NCI-H510A (cell line): ENCODE results near the gene CALCA.
"Not testable (repeated sequence)": the region's sequence is repeated elsewhere in the genome, so short reads cannot be mapped to it uniquely, and the experiment has no call there.

Source experiments
- DNase-seq: peaks from one replicate; lab custom pipeline; 2025; lab: John Stamatoyannopoulos, UW

CALCA gene, protein sequence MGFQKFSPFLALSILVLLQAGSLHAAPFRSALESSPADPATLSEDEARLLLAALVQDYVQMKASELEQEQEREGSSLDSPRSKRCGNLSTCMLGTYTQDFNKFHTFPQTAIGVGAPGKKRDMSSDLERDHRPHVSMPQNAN

DNA sequence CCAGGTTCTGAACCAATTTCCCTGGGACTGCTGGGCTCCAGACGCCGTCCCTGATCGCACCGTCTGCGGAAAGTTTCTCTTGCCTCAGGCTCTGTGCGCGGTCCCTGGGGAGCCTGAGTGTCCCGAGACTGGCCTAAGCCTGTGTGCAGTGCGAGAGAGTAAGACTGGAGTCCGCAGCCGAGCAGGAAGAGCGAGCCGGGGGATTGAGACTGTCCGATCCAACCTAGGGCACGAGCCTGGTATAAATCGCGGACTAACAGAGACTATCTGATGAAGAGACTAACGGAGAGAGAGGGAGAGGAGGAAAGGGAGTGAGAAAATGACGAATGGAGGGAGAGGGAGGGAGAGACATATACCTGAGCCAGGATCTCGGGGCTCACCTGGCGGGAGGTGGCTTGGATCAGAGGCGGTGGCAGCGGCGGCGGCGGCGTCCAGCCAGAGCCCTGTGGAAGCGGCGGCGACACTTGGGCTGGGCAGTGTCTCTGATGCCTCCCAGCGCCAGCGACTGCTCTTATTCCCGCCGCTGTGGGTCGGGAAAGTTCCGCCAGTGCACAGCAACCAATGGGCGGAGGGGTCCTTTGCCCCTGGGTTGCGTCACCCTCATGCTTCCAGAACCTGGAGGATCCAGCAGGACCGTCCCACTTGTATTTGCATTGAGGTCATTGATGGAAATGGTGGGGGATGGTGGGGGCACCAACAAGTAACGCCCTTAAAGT lies at the start of gene CALCA:
TSS of gene CALCA (minus strand) at position 487 of the 716 bp plus-strand sequence. CDS start 1,159 bp downstream, outside the sequence.
- DNase-seq, result peak; percentile 87

DNA sequence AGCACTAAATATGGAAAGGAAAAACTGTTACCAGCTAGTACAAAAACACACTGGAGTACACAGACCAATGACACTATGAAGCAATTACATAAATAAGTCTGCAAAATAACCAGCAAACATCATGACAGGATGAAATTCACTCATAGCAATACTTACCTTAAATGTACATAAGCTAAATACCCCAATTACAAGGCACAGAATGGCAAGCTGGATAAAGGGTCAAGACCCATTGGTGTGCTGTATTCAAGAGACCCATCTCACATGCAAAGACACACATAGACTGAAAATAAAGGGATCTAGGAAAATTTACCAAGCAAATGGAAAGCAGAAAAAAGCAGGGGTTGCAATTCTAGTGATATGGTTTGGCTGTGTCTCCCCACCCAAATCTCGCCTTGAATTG lies 44.0 kb upstream of the CALCA start:
- no peak for DNase-seq

DNA sequence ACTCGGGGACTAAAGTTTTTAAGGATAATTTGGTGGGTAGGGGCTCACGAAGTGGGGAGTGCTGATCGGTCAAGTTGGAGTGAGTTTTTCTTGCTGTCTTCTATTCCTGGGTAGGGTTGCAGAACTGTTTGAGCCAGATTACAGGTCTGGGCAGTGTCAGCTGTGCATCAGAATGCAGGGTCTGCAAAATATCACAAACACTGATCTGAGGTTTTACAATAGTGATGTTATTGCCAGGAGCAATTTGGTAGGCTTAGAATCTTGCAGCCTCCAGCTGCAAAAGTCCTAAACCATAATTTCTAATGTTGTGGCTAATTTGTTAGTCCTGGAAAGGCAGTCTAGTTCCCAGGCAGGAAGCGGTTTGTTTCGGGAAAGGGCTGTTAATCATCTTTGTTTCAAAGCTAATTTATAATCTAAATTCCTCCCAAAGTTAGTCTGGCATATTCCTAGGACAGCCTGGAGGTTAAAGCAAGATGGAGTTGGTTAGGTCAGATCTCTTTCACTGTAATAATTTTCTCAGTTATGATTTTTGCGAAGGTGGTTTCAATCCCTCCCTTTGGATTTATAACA lies 39.7 kb upstream of the CALCA start:
- DNase-seq, result no peak

DNA sequence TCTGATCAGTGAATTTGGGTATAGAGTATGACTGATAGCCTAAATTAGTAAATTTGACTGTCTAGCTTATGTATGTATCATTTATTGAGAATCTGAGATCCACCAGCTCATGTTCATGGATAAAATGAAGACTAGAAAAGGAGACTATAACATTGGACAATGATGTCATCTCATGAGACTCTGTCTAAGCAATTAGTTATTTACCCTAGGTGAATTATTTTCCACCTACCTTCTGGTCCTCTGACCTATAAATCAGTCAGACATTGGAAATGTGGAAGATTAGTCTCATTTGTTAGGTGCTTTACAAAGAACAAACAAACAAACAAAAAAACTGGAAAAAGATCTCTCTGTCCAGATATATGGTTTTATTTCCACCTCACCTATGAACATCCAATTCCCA lies 38.7 kb upstream of the CALCA start:
- DNase-seq, result no peak

DNA sequence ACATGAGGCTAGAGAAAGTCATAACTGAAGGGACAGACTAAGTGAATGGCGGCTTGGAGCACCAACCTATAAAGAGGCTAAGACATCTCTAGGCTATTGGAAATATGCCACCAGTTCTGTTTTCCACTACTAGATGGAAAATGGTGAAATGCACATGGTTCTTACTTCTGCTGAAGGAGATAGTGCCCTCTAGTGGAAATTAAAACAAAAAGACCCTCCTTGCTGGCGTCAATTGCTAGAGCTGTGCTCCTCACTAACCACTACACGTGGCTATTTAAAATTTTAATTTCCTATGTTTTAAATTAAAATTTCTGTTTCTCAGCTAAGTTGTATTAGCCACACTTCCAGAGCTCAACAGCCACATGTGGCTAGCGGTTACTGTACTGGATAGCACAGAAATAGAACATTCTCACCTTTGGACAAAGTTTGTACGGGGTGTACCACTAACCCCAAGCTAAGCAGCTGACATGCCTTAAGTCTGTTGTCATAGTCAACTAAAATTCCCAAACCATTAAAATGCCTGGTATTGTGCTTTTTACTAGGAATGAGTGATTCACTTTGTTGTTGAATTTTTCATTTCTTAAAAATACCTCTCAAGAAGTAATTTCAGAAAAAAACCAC lies 34.1 kb upstream of the CALCA start:
- no peak for DNase-seq

DNA sequence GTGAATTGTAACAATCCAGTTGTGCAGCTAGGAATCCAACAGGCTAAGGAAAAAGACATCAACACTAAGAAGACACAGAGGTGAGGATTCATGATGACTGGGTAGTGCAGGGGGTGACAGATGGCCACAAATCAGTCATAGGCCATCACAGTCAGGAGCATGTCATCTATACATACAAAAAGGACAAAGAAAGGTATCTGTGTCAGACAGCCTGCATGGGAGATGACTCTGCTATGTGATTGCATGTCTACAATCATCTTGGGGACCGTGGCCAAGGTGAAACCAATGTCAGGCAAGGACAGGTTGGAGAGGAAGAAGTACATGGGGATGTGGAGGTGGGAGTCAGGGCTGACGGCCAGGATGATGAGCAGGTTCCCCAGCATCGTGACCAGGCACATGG lies 16.0 kb upstream of the CALCA start:
- not testable (repeated sequence) for DNase-seq

DNA sequence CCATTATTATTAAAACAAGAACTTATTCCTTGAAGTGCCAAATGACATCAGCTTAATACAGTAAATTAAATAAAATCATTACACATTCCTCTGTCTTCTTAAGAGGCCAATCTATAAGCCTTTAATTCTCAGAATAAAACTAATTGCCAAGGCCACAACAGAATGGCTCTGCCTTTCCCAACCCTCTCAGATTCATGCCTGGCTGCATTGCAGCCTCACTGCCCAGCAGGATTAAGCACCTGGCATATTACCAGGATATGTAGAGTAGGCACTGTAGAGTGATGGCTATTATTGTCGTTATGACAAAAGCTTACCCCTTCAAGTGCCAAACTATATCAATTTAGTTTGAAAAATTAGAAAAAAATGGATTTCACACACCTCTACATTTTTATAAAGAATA lies 9.4 kb upstream of the CALCA start:
- DNase-seq, result no peak

DNA sequence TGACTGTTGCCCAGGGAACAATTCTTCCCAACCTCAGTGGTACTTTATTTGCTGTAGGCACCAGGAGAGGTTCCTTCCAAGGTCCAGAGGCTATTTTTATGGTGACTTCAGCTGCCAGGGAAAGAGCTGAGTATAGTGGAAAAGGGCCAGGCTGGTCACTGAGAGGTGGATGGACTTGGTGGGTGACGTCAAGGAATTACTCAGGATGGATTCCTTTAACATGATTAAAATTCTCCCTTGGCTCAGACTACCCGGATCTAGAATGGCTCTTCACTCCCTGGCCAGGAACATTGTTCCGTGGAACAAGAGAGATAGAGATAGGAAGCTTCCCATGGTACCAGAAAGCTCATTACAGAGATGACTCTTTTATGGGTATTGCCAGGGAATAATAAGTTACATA lies 8.7 kb upstream of the CALCA start:
- DNase-seq, result no peak

DNA sequence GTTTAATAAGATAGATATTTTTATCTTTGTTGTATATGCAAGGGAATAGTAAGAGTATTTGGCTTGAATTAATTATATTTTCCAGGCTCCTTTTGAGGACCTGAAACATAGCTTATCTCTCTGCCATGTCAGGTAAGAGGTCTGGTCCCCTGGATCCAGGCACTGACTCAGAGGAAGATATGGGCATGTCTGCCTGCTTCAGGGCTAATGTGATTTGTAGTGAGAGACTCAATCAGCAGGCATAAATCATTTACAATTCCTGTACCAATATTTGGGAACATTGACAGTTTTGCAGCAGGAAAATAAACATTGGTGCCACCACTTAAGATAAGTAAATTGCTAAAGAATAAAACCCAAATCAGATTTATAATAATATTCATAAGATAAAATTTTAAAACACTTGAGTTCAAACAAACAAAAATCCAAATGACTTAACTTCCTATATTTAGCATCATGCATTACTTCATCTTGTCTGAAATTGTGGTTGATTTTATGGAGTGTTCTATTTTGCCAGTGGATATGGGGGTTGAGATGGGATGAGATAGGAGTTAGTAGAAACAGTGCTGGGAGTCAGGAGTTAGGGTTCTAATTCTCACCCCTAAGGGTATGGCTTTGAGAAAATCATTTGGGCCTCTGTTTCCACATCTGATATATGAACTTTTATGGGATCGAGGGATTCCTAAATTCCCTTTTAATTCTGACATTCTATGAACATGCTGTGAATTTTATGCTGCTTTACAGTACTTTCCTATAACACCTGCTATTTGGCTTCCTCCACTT lies 5.1 kb upstream of the CALCA start:
- DNase-seq, result no peak

DNA sequence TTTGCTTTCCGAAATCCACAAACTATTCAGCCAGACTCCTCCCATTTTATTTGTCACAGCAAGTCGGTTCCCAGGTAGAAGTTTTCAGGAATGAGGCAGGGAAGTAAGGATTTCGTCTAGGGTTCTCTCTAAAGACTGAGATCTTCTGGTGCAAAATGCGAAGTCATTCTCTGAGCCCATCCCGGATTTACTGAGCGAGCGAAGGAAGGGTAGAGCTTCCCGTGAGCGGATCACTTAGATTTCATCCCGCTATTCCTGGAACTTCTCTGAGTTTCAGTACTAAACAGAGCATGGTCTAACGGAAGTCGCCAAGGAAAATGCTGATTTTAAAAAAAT lies 3.1 kb upstream of the CALCA start:
- DNase-seq, result no peak

DNA sequence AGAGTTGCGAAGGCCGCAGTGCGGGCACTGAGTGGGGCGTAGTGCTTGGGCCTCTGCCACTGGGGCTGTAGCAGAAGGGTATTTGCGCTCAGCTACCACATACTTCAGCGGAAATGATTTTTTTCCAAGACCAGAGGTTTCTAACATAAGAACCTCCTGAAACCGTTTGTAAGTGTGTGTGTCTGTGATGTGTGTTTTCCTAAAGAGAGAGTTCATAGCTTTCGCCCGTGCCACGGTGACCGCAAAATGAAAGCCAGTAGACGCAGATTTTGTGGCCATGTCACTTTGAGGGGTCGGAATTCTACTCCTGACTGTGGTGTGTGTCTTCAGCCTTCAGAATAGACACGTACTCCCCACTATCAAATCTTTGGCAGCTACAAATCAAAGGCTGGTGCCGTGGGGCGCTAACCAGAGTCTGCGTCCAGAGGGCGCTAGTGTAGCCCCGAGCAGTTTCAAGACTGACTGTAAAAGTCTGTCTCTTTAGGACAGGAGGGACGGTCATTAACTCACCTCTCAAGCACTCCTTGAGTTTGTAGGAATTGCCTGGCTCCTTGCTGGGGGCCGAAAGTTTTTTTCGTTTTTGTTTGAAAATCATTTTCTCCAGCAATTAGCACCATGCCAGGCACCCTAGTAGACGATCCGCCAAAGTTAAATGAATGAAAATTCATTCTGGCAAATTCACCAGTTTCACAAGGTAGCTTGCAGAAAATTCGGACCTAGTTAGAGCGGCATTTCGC lies 2.5 kb upstream of the CALCA start:
- DNase-seq, result no peak

DNA sequence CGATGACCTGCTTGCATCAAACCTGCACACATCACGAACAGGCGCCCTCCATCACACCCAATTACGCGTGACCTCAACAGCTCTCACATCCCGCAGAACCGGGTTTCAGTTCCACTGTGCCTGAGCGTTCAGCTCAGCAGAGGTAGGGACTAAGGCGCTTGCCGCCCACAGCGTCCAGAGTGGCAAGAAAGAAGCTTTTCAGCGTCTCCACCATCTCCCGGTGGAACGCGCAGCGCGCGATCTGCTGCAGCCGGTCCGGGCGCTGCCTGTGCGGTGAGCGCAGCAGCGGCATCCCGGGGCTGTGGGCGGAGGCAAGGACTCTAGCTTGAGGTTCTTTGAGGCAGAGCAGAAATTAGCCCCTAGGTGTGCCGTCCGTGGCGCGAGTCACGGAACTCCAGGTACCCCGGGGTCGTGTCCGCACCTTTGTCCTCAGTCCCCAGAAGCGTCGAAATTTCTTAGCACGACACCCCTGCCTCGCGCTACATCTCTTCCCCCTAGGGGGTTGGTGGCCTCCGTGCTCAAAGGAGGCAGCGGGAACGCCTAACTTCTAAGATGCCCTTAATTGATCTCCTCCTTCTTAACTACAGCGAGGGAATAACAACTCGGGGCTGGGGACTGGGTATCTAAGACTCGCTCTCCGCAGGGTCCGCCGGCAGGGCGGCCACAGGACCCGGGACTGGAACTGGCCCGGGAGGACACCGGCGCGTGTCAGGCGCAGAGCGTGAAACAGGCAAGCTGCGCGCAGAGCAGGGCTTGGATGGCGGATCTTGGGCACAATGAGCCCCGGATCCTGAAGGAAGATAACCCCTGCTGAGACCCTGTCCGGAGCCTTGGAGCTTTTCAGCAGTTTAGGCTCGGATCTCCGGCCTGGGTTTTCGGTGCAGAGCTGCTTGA lies 1.7 kb upstream of the CALCA start:
- peak; percentile 34 for DNase-seq

DNA sequence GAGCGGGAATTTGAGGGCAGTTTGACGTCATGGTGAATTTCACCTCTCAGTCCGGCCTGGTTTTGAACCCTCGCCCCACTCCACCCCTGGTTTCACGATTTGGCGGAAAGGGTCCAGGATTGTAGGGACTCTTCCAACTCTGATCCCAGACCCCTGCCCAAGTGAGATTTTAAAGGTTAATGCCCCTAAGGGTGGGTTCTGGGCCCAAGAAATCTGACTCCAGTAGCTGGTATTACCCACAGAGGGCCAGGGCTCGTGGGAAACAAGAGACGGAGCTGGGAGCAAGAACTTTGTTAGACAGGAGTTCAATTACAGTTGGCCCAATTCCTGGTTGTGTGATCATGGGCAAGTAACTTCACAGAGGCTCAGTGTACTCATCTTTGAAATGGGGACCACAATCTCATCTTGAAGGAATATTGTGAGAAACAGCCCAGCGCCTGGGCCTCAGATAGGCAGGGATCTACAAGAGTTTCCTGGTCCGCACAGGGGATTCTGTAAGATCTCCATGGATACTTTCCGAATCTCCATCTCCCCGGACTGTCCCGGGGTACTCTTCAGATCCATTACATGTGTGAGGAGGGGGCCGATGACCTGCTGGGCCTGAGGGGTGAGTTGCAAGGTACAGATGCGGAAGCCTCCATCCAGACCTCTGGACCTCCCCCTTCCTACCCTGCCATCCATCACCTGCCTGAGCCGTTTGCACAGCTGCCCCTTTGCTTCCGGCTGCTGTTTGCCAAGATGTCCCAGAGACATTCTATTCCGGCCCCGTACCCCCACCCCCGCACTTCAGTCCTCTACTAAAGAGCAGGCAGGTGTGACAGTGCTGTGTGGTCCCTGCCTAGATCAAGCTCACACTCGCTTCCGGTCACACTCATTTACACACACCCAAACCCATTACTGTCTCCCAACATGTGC lies 687 bp upstream of the CALCA start:
- peak; percentile 89 for DNase-seq

DNA sequence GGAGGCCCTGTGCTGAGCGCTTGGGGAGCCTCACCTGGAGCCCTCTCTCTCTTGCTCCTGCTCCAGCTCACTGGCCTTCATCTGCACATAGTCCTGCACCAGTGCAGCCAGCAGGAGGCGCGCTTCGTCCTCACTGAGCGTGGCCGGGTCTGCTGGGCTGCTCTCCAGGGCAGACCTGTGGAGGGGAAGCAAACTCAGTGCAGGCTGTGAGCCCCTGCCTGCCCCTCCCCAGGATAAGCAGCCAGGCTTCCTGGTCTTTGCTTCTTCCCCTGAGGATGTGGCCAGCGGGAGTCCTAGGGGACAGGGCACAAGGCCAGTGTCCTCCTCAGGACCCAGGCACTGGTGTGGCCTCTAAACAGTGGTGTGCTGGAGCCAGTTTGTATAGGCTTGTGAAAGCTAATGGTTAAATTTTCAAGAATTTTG lies 2.2 kb downstream of the CALCA start:
- peak; percentile 28 for DNase-seq

DNA sequence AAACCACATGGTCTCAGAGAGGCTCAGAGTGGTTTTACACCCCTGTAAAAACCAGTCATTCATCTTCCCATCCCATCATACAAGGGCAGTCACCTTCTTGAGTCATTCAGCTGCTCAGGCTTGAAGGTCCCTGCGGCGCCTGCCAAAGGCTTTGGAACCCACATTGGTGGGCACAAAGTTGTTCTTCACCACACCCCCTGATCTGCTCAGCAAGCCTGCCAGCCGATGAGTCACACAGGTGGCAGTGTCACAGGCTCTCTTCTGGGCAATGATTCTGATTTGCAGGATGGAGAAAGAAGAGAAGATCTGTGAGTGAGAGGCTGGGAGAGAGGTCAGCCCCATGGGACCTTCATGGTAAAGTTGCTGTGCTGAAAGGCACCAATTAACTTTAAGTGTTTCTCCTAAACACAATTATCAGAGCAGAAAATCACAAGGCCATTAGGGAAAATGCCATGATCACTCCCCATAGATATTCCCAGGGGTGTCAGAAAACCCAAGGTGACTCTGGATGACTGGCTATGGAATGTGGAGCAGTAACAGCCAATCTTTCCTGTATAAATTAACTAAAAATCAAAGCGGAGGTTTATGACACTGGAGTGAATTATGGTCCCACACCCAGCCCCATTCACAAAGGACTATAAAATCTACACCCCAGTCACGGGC lies 4.4 kb downstream of the CALCA start:
- no peak for DNase-seq

DNA sequence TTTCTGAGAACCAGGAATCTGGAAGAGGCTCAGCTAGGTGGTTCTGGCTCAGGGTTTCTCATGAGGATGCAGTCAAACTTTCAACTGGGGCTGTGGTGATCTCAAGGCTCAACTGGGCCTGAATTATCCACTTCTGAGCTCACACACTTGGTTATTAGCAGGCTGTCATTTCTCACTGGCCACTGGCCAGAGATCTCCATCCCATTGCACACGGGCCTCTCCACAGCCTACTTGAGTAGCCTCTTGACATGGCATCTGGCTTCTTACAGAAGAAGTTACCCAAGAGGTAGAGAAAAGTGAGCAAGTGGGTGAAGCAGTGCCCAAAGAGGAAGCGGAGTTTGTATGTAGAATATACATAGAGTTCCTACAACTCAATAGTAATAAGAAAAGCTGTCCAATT lies 16.0 kb downstream of the CALCA start:
- no peak for DNase-seq

DNA sequence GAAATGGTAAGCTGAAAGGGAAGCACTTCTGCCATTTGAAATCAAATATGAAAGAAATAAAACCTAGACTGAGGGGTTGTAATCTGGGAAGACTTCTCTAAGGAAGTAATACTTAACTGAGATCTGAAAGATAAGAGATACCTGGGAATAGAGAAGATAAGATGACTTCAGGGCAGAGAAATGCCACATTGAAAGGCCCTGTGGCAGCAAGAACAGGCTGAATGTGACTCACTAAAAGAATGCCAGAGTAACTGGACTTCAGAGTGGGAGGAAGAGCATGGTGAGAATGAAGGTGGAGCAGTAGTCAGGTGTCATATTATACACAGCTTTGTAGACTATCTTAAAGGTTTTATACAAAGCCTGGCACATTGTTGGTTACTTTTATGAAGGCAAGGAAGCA lies 17.6 kb downstream of the CALCA start:
- DNase-seq, result no peak

DNA sequence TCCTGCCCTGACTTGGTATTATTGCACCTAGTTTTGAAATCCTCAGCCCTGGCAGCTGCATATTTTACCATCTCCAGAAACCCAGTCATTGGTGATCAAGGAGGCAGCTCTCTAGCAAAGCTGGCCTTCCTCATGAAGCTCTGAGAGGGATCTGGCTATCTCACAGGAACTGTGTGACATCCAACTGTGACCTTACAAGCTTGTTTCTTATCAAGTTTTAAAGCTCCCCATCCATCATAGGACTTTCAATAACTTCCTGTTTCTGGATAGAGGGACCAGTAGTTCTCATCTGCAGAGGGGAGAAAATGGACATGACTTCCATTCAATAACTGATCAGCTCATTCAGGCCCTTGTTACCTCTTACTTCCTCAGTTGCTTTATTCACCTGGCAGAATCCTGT lies 18.2 kb downstream of the CALCA start:
- no peak for DNase-seq

DNA sequence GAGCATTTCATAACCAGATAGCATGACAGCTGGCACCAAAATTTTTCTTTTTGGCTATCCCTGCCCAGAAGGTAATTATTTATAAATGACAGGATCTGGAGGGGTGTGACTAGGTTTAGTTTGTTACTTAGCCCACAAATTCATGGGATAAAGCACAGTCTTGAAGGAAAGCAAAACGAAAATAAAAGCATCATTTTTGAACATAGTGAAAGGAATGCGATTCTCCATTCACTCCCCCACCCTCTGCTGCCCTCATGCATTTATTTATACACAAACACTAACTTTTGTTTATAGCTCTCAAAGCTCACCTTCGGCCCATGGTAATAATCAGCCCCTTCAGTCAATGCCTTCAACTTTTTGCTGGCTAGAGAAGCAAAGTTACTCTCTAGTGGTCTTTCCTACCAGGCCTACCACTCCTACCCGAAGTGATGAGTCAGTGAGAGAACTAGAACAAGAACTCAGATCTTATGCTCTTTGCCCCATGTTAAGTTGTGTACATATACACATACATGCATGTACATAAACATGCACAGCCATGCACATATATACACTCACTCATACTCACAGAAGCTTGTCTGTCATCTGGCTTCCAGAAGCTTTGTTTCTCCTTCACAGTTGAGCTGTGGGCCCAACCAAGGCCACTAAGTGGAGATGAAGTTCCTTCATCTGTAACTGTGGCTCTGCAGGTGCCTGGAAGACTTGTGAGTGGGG lies 22.6 kb downstream of the CALCA start:
- no peak for DNase-seq
